Vagina (tissue), 2 donors: Measurements from ENCODE around the gene SCGB1C1.

Source experiments
- CTCF ChIP-seq, 3 experiments: fragments of 450-650 bp in 2 of 3; fragments of 200-600 bp in 1 of 3; sonication (generic) in 1 of 3; IDR thresholded peaks; one replicate each; pipeline ENCODE4 v1.5.1; 2017 to 2019; ENCODE audit warnings: antibody characterized with exemption in 3 of 3, mild to moderate bottlenecking in 2 of 3, moderate library complexity in 2 of 3
- POLR2A ChIP-seq, 2 donors: fragments of 450-650 bp; IDR thresholded peaks; one replicate each; pipeline ENCODE4 v1.6.1; 2017; ENCODE audit warnings: antibody characterized with exemption in 2 of 2, mild to moderate bottlenecking in 2 of 2, moderate library complexity in 2 of 2

- TF ChIP-seq CTCF (IDR thresholded peaks at IDR 0.05) (no peak), POLR2A (IDR thresholded peaks at IDR 0.05) (no peak)
Observed at GRCh38 chr11:206526-207207, 13.8 kb downstream of the SCGB1C1 start.
